DMS79 (cell line): ENCODE measurements around the gene PSMD8.
"Not testable (repeated sequence)": the region's sequence is repeated elsewhere in the genome, so short reads cannot be mapped to it uniquely, and the experiment has no call there.

Experiments used
- DNase-seq: peaks from one replicate; lab custom pipeline; 2025; lab: John Stamatoyannopoulos, UW

PSMD8 gene

GRCh38 chr19:38362076-38362945, 12.1 kb upstream of the PSMD8 start:
- peak; percentile 64 for DNase-seq

GRCh38 chr19:38362946-38363688, 11.3 kb upstream of the PSMD8 start:
- DNase-seq, result not testable (repeated sequence)

GRCh38 chr19:38367041-38367440, 7.3 kb upstream of the PSMD8 start:
- no peak for DNase-seq

- DNase-seq, result no peak
Observed at GRCh38 chr19:38369584-38369983, 4.8 kb upstream of the PSMD8 start.

- DNase-seq, result no peak
Observed at GRCh38 chr19:38370299-38370698, 4.1 kb upstream of the PSMD8 start.

GRCh38 chr19:38371081-38371480, 3.3 kb upstream of the PSMD8 start:
- DNase-seq, result no peak

- no peak for DNase-seq
Observed at GRCh38 chr19:38373907-38374331, 452 bp upstream of the PSMD8 start.

- no peak for DNase-seq
Observed at GRCh38 chr19:38375098-38375493, 725 bp downstream of the PSMD8 start.

GRCh38 chr19:38375748-38376147, 1.4 kb downstream of the PSMD8 start:
- DNase-seq, result no peak

- DNase-seq, result no peak
Observed at GRCh38 chr19:38376576-38376975, 2.2 kb downstream of the PSMD8 start.

GRCh38 chr19:38377052-38377451, 2.7 kb downstream of the PSMD8 start:
- DNase-seq, result no peak

GRCh38 chr19:38378866-38379265, 4.5 kb downstream of the PSMD8 start:
- DNase-seq, result no peak

GRCh38 chr19:38381138-38381537, 6.8 kb downstream of the PSMD8 start:
- no peak for DNase-seq

- no peak for DNase-seq
Observed at GRCh38 chr19:38383184-38383583, 8.8 kb downstream of the PSMD8 start.

GRCh38 chr19:38383743-38384142, 9.4 kb downstream of the PSMD8 start:
- no peak for DNase-seq

- DNase-seq, result no peak
Observed at GRCh38 chr19:38384209-38385027, 10.0 kb downstream of the PSMD8 start.

- DNase-seq, result no peak
Observed at GRCh38 chr19:38385057-38385803, 10.9 kb downstream of the PSMD8 start.

GRCh38 chr19:38385804-38386257, 11.5 kb downstream of the PSMD8 start:
- DNase-seq, result no peak

- no peak for DNase-seq
Observed at GRCh38 chr19:38386300-38386970, 12.1 kb downstream of the PSMD8 start.

GRCh38 chr19:38386971-38387549, 12.7 kb downstream of the PSMD8 start:
- no peak for DNase-seq
